Thyroid gland (tissue), 4 donors: ENCODE results near the gene GPR150.

ENCODE experiments used
- CTCF ChIP-seq, 6 experiments: fragments of 200-600 bp in 3 of 6; fragments of 450-650 bp in 3 of 6; sonication (generic) in 3 of 6; IDR thresholded peaks; one replicate each; pipeline ENCODE4 v1.5.1; 2016 to 2019; ENCODE audit warnings: antibody characterized with exemption in 6 of 6, mild to moderate bottlenecking in 2 of 6, inconsistent platforms in 1 of 6, moderate library complexity in 1 of 6
- POLR2A ChIP-seq, 2 donors: fragments of 450-650 bp; IDR thresholded peaks; one replicate each; pipeline ENCODE4 v1.6.1; 2017; ENCODE audit warnings: antibody characterized with exemption in 2 of 2, mild to moderate bottlenecking in 2 of 2, moderate library complexity in 1 of 2

GRCh38 chr5:95670568-95670967 is 50.7 kb downstream of the GPR150 start:
- no peak for TF ChIP-seq POLR2A (IDR thresholded peaks at IDR 0.05)
- no peak for TF ChIP-seq CTCF (IDR thresholded peaks at IDR 0.05)
